IMR-90 (cell line): ENCODE measurements around the gene C2CD4C. TPM values are rescaled to one million over a fixed set of nuclear protein-coding genes. Genes with fewer than 3 reads are reported as not detected.
"Not testable (repeated sequence)": the region's sequence is repeated elsewhere in the genome, so short reads cannot be mapped to it uniquely, and the experiment has no call there.

Source experiments
- ATAC-seq: fragments of 200-7000 bp; cut with Tn5 transposase; 2 replicates; pipeline ENCODE4 v1.9.1; 2020; ENCODE audit warnings: low read depth, mild to moderate bottlenecking, moderate library complexity
- BruUV-seq: library from RNA; stranded (reverse); fragments of 400-500 nt; replicated peaks from 2 replicates; lab custom pipeline; 2021; lab: Mats Ljungman, UMichigan
- CTCF ChIA-PET: fragments of 300-600 bp; formaldehyde crosslinking; extraction: SDS; loops from one replicate; lab custom pipeline; 2021; ENCODE audit warnings: antibody characterized with exemption; lab: Yijun Ruan, JAX
- POLR2A ChIA-PET: fragments of 300-600 bp; sonication (Branson Sonifier 250); formaldehyde crosslinking; loops from one replicate; lab custom pipeline; 2022; ENCODE audit warnings: antibody characterized with exemption; ENCODE audit not compliant: unreplicated experiment; lab: Charles Lee
- DNase-seq: peaks from one replicate; pipeline ENCODE4 v3.0.0; 2013
- H2AFZ ChIP-seq: replicated peaks from 2 replicates; pipeline ENCODE3; 2013; ENCODE audit warnings: low read length, mild to moderate bottlenecking; ENCODE audit not compliant: poor library complexity
- H2AK5ac ChIP-seq: 2 replicates; pipeline ENCODE4 v1.6.1; 2013; ENCODE audit warnings: low read depth, low read length, inconsistent platforms
- H2AK9ac ChIP-seq: replicated peaks from 2 replicates; pipeline ENCODE3; 2013; ENCODE audit warnings: mild to moderate bottlenecking, low read depth, low read length, moderate library complexity; ENCODE audit not compliant: poor library complexity
- H2BK120ac ChIP-seq: 2 replicates; pipeline ENCODE4 v1.6.1; 2013; ENCODE audit warnings: low read depth, low read length, inconsistent platforms
- H2BK15ac ChIP-seq: 3 replicates; pipeline ENCODE4 v1.6.1; 2013; ENCODE audit warnings: low read depth, low read length, inconsistent platforms
- H2BK20ac ChIP-seq: 2 replicates; pipeline ENCODE4 v1.6.1; 2013; ENCODE audit warnings: low read depth, mild to moderate bottlenecking, inconsistent platforms, low read length, moderate library complexity
- H2BK5ac ChIP-seq: 2 replicates; pipeline ENCODE4 v1.6.1; 2013; ENCODE audit warnings: mild to moderate bottlenecking, low read depth, low read length, inconsistent platforms; ENCODE audit not compliant: poor library complexity, severe bottlenecking
- H3K14ac ChIP-seq: replicated peaks from 2 replicates; pipeline ENCODE4 v1.6.1; 2013; ENCODE audit warnings: low read depth, low read length, inconsistent platforms
- H3K18ac ChIP-seq: 2 replicates; pipeline ENCODE4 v1.6.1; 2013; ENCODE audit warnings: low read depth, low read length, control low read depth
- H3K23ac ChIP-seq: 2 replicates; pipeline ENCODE4 v1.6.1; 2013; ENCODE audit warnings: low read depth, low read length, inconsistent platforms
- H3K27ac ChIP-seq: 2 replicates; pipeline ENCODE4 v1.5.1; 2013; ENCODE audit warnings: mild to moderate bottlenecking, control low read depth, low read length; ENCODE audit not compliant: insufficient read depth
- H3K27me3 ChIP-seq: 2 replicates; pipeline ENCODE4 v1.6.1; 2013; ENCODE audit warnings: low read length; ENCODE audit not compliant: control insufficient read depth, insufficient read depth
- H3K36me3 ChIP-seq: 2 replicates; pipeline ENCODE4 v1.6.1; 2013; ENCODE audit warnings: low read length, mixed read lengths; ENCODE audit not compliant: control insufficient read depth, insufficient read depth
- H3K4ac ChIP-seq: 2 replicates; pipeline ENCODE4 v1.6.1; 2013; ENCODE audit warnings: low read depth, low read length, inconsistent platforms
- H3K4me1 ChIP-seq: 2 replicates; pipeline ENCODE4 v1.6.1; 2013; ENCODE audit warnings: low read length, mixed read lengths; ENCODE audit not compliant: control insufficient read depth, insufficient read depth
- H3K4me2 ChIP-seq: 2 replicates; pipeline ENCODE4 v1.6.1; 2013; ENCODE audit warnings: low read depth, mild to moderate bottlenecking, control low read depth, low read length, moderate library complexity
- H3K4me3 ChIP-seq: 2 replicates; pipeline ENCODE4 v1.5.1; 2013; ENCODE audit warnings: low read depth, mild to moderate bottlenecking, control low read depth, low read length, moderate library complexity; ENCODE audit not compliant: insufficient read depth
- H3K56ac ChIP-seq: 2 replicates; pipeline ENCODE4 v1.6.1; 2013; ENCODE audit warnings: low read length, inconsistent platforms; ENCODE audit not compliant: insufficient read depth; ENCODE audit errors: extremely low read depth
- H3K79me1 ChIP-seq, 2 experiments: 2 replicates each; pipeline ENCODE4 v1.6.1; 2013; ENCODE audit warnings: low read length in 2 of 2, inconsistent platforms in 1 of 2, low read depth in 1 of 2
- H3K9ac ChIP-seq: 2 replicates; pipeline ENCODE4 v1.6.1; 2013; ENCODE audit warnings: low read depth, low read length, control low read depth
- H3K9me1 ChIP-seq: 2 replicates; pipeline ENCODE4 v1.6.1; 2013; ENCODE audit warnings: low read length, inconsistent platforms; ENCODE audit not compliant: insufficient read depth
- H3K9me3 ChIP-seq: 2 replicates; pipeline ENCODE4 v1.6.1; 2013; ENCODE audit warnings: low read length; ENCODE audit not compliant: control insufficient read depth, insufficient read depth
- H4K20me1 ChIP-seq: 2 replicates; pipeline ENCODE4 v1.6.1; 2013; ENCODE audit warnings: low read length, inconsistent platforms; ENCODE audit not compliant: insufficient read depth
- H4K5ac ChIP-seq: 2 replicates; pipeline ENCODE4 v1.6.1; 2013; ENCODE audit warnings: mild to moderate bottlenecking, low read depth, low read length, control low read depth
- H4K8ac ChIP-seq, 2 experiments: 2 replicates each; pipeline ENCODE4 v1.6.1; 2013; ENCODE audit warnings: low read depth in 2 of 2, low read length in 2 of 2, control low read depth in 1 of 2, inconsistent platforms in 1 of 2
- H4K91ac ChIP-seq: 2 replicates; pipeline ENCODE4 v1.6.1; 2013; ENCODE audit warnings: low read depth, low read length, inconsistent platforms; ENCODE audit not compliant: insufficient read depth
- WGBS, 2 experiments: methylation state at CpG; one replicate each; pipeline versions ENCODE4 v1.1.5 to v1.1.7; 2013; ENCODE audit warnings: missing lambda C conversion rate in 2 of 2; ENCODE audit not compliant: insufficient read length in 1 of 2; ENCODE audit errors: extremely low coverage in 2 of 2; 5-methylcytosine and 5-hydroxymethylcytosine counted together
- dilution Hi-C: fragments of 300-500 bp; cut with HindIII; formaldehyde crosslinking; loops from one replicate; pipeline ENCODE4 v1.14.3; 2018; ENCODE audit warnings: low sequenced_read_pairs; ENCODE audit not compliant: unreplicated experiment
- in situ Hi-C: fragments of 300-500 bp; cut with MboI; formaldehyde crosslinking; loops from 3 replicates; pipeline ENCODE4 v1.14.3; 2019; ENCODE audit warnings: low sequenced_read_pairs, inconsistent platforms, mixed read lengths
- intact Hi-C: fragments of 100-400 bp; cut with micrococcal nuclease; formaldehyde crosslinking; loops from 2 replicates; pipeline ENCODE4 v1.10.0; 2022
- polyA plus RNA-seq, 3 experiments: library from polyadenylated mRNA; depleted of rRNA; stranded (reverse); fragments of >200 nt; gene quantifications; 2 replicates each; pipeline ENCODE4 v1.2.3, GENCODE V29; 2012; ENCODE audit warnings: low replicate concordance in 1 of 3
- total RNA-seq: library from RNA; depleted of rRNA; stranded (reverse); fragments of >200 nt; gene quantifications from 2 replicates; pipeline ENCODE4 v1.2.3, GENCODE V29; 2012

The C2CD4C gene
- total and polyA plus RNA-seq, 2 of the 4 experiments (the other 2 are of a cell fraction) = under 0.01 to 0.07 TPM

DNA sequence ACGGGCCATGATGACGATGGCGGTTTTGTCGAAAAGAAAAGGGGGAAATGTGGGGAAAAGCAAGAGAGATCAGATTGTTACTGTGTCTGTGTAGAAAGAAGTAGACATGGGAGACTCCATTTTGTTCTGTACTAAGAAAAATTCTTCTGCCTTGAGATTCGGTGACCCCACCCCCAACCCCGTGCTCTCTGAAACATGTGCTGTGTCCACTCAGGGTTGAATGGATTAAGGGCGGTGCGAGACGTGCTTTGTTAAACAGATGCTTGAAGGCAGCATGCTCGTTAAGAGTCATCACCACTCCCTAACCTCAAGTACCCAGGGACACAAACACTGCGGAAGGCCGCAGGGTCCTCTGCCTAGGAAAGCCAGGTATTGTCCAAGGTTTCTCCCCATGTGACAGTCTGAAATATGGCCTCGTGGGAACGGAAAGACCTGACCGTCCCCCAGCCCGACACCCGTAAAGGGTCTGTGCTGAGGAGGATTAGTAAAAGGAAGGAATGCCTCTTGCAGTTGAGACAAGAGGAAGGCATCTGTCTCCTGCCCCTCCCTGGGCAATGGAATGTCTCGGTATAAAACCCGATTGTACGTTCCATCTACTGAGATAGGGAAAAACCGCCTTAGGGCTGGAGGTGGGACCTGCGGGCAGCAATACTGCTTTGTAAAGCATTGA is 22.2 kb downstream of the C2CD4C start:
- H3K4me1 ChIP-seq, H3K18ac ChIP-seq, H4K5ac ChIP-seq, CTCF ChIA-PET, H3K9me1 ChIP-seq, H2AK5ac ChIP-seq, in situ Hi-C loops, H4K8ac ChIP-seq, H4K20me1 ChIP-seq, H4K91ac ChIP-seq, H3K56ac ChIP-seq, H3K9ac ChIP-seq, dilution Hi-C loops, H3K36me3 ChIP-seq, BruUV-seq, DNase-seq, H2BK15ac ChIP-seq, ATAC-seq, POLR2A ChIA-PET, H2BK5ac ChIP-seq, H3K27ac ChIP-seq, intact Hi-C loops, H3K4me2 ChIP-seq, H3K9me3 ChIP-seq, H3K4me3 ChIP-seq, H2BK120ac ChIP-seq, H3K23ac ChIP-seq, H3K4ac ChIP-seq, H2AFZ ChIP-seq, H2BK20ac ChIP-seq, H3K79me1 ChIP-seq, H2AK9ac ChIP-seq, H3K14ac ChIP-seq: not testable (repeated sequence)
- peaks cover 16% of the 10 kb centered on the region for H3K27me3 ChIP-seq
- WGBS, 2 experiments = no CpG with 5 or more reads among the region's 22 CpGs
